WTC11 (cell line): ENCODE results near the gene SPATS2. TPM values are rescaled to one million over a fixed set of nuclear protein-coding genes. Genes with fewer than 3 reads are reported as not detected.

Experiments used
- ATAC-seq: fragments of 200-7000 bp; cut with Tn5 transposase; 2 replicates; pipeline ENCODE4 v1.10.0; 2021; ENCODE audit warnings: mild to moderate bottlenecking, moderate library complexity
- CTCF ChIA-PET: fragments of 300-600 bp; sonication (Branson Sonifier 250); formaldehyde crosslinking; loops from one replicate; lab custom pipeline; 2021; ENCODE audit warnings: antibody characterized with exemption; lab: Charles Lee
- POLR2A ChIA-PET: fragments of 350-600 bp; sonication (Branson Sonifier 250); formaldehyde crosslinking; loops from one replicate; lab custom pipeline; 2021; ENCODE audit warnings: antibody characterized with exemption; lab: Charles Lee
- DNase-seq: peaks from one replicate; pipeline ENCODE4 v3.0.0; 2021; ENCODE audit warnings: low spot score
- H3K27ac Mint-ChIP-seq: 2 replicates; pipeline ENCODE4 v1.8.0; 2021; ENCODE audit warnings: mixed read lengths
- H3K27me3 Mint-ChIP-seq: 2 replicates; pipeline ENCODE4 v1.8.0; 2021; ENCODE audit warnings: low read depth, mild to moderate bottlenecking, moderate library complexity, mixed read lengths
- H3K36me3 Mint-ChIP-seq: 2 replicates; pipeline ENCODE4 v1.8.0; 2021; ENCODE audit warnings: mixed read lengths
- H3K4me1 Mint-ChIP-seq: 2 replicates; pipeline ENCODE4 v1.8.0; 2022; ENCODE audit warnings: mixed read lengths
- H3K4me3 Mint-ChIP-seq: 2 replicates; pipeline ENCODE4 v1.8.0; 2021; ENCODE audit warnings: mild to moderate bottlenecking, moderate library complexity, mixed read lengths
- H3K9me3 Mint-ChIP-seq: 2 replicates; pipeline ENCODE4 v1.8.0; 2021; ENCODE audit warnings: mixed read lengths
- AFF4 ChIP-seq: sonication (generic); formaldehyde crosslinking; IDR thresholded peaks from 2 replicates; pipeline ENCODE4 v1.8.1; 2023; ENCODE audit warnings: mild to moderate bottlenecking, missing genetic modification reagents, borderline replicate concordance
- ATF1 ChIP-seq: sonication (generic); formaldehyde crosslinking; IDR thresholded peaks from 2 replicates; pipeline ENCODE4 v1.8.1; 2023; ENCODE audit warnings: mild to moderate bottlenecking, moderate library complexity, missing genetic modification reagents
- CBFB ChIP-seq: sonication (generic); formaldehyde crosslinking; IDR thresholded peaks from 2 replicates; pipeline ENCODE4 v1.8.1; 2022; ENCODE audit warnings: mild to moderate bottlenecking, low read depth, missing genetic modification reagents
- CREM ChIP-seq: sonication (generic); formaldehyde crosslinking; IDR thresholded peaks from 2 replicates; pipeline ENCODE4 v1.8.1; 2022; ENCODE audit warnings: mild to moderate bottlenecking, missing genetic modification reagents, moderate library complexity
- ESRRA ChIP-seq: sonication (generic); formaldehyde crosslinking; IDR thresholded peaks from 2 replicates; pipeline ENCODE4 v1.8.1; 2022; ENCODE audit warnings: mild to moderate bottlenecking, missing genetic modification reagents, borderline replicate concordance
- GABPB1 ChIP-seq: sonication (generic); formaldehyde crosslinking; IDR thresholded peaks from 2 replicates; pipeline ENCODE4 v1.8.1; 2023; ENCODE audit warnings: mild to moderate bottlenecking, missing genetic modification reagents
- NFE2L1 ChIP-seq: sonication (generic); formaldehyde crosslinking; IDR thresholded peaks from 2 replicates; pipeline ENCODE4 v1.8.1; 2023; ENCODE audit warnings: missing genetic modification reagents
- SMAD3 ChIP-seq: sonication (generic); formaldehyde crosslinking; IDR thresholded peaks from 2 replicates; pipeline ENCODE4 v1.8.0; 2022; ENCODE audit warnings: missing genetic modification reagents, mild to moderate bottlenecking, borderline replicate concordance
- TEAD4 ChIP-seq: sonication (generic); formaldehyde crosslinking; IDR thresholded peaks from 2 replicates; pipeline ENCODE4 v1.8.0; 2022; ENCODE audit warnings: mild to moderate bottlenecking, missing genetic modification reagents
- TP53 ChIP-seq: sonication (generic); formaldehyde crosslinking; IDR thresholded peaks from 2 replicates; pipeline ENCODE4 v1.8.1; 2023; ENCODE audit warnings: mild to moderate bottlenecking, missing genetic modification reagents
- ZNF219 ChIP-seq: sonication (generic); formaldehyde crosslinking; IDR thresholded peaks from 2 replicates; pipeline ENCODE4 v1.8.0; 2023; ENCODE audit warnings: missing genetic modification reagents, mild to moderate bottlenecking, borderline replicate concordance
- ZNF396 ChIP-seq: fragments of 250-450 bp; sonication (Bioruptor Pico); IDR thresholded peaks from 2 replicates; pipeline ENCODE4 v1.8.0; 2021; ENCODE audit warnings: mild to moderate bottlenecking, moderate library complexity, borderline replicate concordance
- ZNF423 ChIP-seq: fragments of 250-450 bp; sonication (Bioruptor Pico); IDR thresholded peaks from 2 replicates; pipeline ENCODE4 v2.1.2; 2022; ENCODE audit warnings: mild to moderate bottlenecking, moderate library complexity
- ZSCAN18 ChIP-seq: fragments of 250-450 bp; sonication (Bioruptor Pico); IDR thresholded peaks from 2 replicates; pipeline ENCODE4 v2.1.2; 2022; ENCODE audit warnings: mild to moderate bottlenecking, moderate library complexity
- total RNA-seq: library from RNA; stranded (reverse); gene quantifications from 3 replicates; pipeline ENCODE4 v1.2.3, GENCODE V29; 2021
- TF ChIP-seq, protein P1 (sequence below): sonication (generic); formaldehyde crosslinking; IDR thresholded peaks from 2 replicates; pipeline ENCODE4 v1.8.0; 2023; ENCODE audit warnings: mild to moderate bottlenecking, missing genetic modification reagents
- TF ChIP-seq, protein P2 (sequence below): fragments of 250-450 bp; sonication (Bioruptor Pico); IDR thresholded peaks from 2 replicates; pipeline ENCODE4 v1.9.0; 2021; ENCODE audit warnings: moderate library complexity, mild to moderate bottlenecking, inconsistent platforms, borderline replicate concordance
- TF ChIP-seq, protein P3 (sequence below): sonication (generic); formaldehyde crosslinking; IDR thresholded peaks from 2 replicates; pipeline ENCODE4 v1.8.0; 2023; ENCODE audit warnings: missing genetic modification reagents, mild to moderate bottlenecking, borderline replicate concordance
- TF ChIP-seq, protein P4 (sequence below): sonication (generic); formaldehyde crosslinking; IDR thresholded peaks from 2 replicates; pipeline ENCODE4 v1.8.1; 2022; ENCODE audit warnings: low read depth, missing genetic modification reagents, borderline replicate concordance
- TF ChIP-seq, protein P5 (sequence below): sonication (generic); formaldehyde crosslinking; IDR thresholded peaks from 2 replicates; pipeline ENCODE4 v1.8.1; 2023; ENCODE audit warnings: mild to moderate bottlenecking, missing genetic modification reagents
- TF ChIP-seq, protein P6 (sequence below): sonication (generic); formaldehyde crosslinking; IDR thresholded peaks from 2 replicates; pipeline ENCODE4 v1.8.1; 2023; ENCODE audit warnings: mild to moderate bottlenecking, missing genetic modification reagents, moderate library complexity

The SPATS2 gene
- total RNA-seq, 1 experiment from 2014 or later, result 25.9 TPM

DNA sequence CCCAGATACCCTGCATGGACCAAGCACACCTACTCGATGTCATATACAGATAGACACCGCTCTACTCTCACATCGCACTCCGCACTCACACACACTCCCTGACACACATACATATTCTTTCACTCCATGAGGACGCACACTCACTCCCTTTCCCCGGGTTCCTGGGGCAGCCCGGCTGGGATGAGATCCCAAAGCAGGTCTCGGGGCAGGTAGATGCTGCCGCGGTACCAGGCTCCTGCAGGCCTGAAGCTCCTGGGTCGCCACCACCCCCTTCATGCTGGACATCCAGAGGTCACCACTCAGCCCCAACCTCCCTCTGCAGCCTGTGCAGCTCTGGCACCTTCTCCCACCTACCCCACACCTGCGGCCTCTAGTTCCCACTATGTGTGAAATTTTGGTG lies 32.6 kb upstream of the SPATS2 start:
- ATAC-seq (no peak), DNase-seq (no peak)
- Mint-ChIP-seq H3K27ac (no peak overlapping the region), H3K27me3 (peaks cover 83% of the 10 kb centered on the region), H3K4me3 (no peak overlapping the region), H3K4me1 (peaks cover 45% of the 10 kb centered on the region), H3K36me3 (peaks cover 8% of the 10 kb centered on the region; the same call in 1 of the 2 replicates)
- CTCF ChIA-PET, result interaction anchor here (4.0 to 6.4 kb wide), 5 partner anchors 8 to 45 kb away, joined by 25 to 234 read pairs (median 111); partner anchors contain the start of genes DNAJC22, PRPH and TROAP
- TF ChIP-seq, protein P1, sequence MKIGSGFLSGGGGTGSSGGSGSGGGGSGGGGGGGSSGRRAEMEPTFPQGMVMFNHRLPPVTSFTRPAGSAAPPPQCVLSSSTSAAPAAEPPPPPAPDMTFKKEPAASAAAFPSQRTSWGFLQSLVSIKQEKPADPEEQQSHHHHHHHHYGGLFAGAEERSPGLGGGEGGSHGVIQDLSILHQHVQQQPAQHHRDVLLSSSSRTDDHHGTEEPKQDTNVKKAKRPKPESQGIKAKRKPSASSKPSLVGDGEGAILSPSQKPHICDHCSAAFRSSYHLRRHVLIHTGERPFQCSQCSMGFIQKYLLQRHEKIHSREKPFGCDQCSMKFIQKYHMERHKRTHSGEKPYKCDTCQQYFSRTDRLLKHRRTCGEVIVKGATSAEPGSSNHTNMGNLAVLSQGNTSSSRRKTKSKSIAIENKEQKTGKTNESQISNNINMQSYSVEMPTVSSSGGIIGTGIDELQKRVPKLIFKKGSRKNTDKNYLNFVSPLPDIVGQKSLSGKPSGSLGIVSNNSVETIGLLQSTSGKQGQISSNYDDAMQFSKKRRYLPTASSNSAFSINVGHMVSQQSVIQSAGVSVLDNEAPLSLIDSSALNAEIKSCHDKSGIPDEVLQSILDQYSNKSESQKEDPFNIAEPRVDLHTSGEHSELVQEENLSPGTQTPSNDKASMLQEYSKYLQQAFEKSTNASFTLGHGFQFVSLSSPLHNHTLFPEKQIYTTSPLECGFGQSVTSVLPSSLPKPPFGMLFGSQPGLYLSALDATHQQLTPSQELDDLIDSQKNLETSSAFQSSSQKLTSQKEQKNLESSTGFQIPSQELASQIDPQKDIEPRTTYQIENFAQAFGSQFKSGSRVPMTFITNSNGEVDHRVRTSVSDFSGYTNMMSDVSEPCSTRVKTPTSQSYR, result no peak
- TF ChIP-seq AFF4 (no peak), TEAD4 (CRISPR knock-in tag) (no peak), ZNF396 (CRISPR knock-in tag) (no peak), TP53 (CRISPR knock-in tag) (no peak), ZNF423 (no peak), ATF1 (CRISPR knock-in tag) (no peak), CREM (CRISPR knock-in tag) (no peak), ZNF219 (no peak), NFE2L1 (CRISPR knock-in tag) (no peak), ZSCAN18 (no peak), CBFB (CRISPR knock-in tag) (no peak), SMAD3 (no peak), ESRRA (CRISPR knock-in tag) (no peak), GABPB1 (CRISPR knock-in tag) (no peak)
- TF ChIP-seq, protein P2, sequence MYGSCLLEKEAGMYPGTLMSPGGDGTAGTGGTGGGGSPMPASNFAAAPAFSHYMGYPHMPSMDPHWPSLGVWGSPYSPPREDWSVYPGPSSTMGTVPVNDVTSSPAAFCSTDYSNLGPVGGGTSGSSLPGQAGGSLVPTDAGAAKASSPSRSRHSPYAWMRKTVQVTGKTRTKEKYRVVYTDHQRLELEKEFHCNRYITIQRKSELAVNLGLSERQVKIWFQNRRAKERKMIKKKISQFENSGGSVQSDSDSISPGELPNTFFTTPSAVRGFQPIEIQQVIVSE (CRISPR knock-in tag), result no peak
- TF ChIP-seq, protein P3, sequence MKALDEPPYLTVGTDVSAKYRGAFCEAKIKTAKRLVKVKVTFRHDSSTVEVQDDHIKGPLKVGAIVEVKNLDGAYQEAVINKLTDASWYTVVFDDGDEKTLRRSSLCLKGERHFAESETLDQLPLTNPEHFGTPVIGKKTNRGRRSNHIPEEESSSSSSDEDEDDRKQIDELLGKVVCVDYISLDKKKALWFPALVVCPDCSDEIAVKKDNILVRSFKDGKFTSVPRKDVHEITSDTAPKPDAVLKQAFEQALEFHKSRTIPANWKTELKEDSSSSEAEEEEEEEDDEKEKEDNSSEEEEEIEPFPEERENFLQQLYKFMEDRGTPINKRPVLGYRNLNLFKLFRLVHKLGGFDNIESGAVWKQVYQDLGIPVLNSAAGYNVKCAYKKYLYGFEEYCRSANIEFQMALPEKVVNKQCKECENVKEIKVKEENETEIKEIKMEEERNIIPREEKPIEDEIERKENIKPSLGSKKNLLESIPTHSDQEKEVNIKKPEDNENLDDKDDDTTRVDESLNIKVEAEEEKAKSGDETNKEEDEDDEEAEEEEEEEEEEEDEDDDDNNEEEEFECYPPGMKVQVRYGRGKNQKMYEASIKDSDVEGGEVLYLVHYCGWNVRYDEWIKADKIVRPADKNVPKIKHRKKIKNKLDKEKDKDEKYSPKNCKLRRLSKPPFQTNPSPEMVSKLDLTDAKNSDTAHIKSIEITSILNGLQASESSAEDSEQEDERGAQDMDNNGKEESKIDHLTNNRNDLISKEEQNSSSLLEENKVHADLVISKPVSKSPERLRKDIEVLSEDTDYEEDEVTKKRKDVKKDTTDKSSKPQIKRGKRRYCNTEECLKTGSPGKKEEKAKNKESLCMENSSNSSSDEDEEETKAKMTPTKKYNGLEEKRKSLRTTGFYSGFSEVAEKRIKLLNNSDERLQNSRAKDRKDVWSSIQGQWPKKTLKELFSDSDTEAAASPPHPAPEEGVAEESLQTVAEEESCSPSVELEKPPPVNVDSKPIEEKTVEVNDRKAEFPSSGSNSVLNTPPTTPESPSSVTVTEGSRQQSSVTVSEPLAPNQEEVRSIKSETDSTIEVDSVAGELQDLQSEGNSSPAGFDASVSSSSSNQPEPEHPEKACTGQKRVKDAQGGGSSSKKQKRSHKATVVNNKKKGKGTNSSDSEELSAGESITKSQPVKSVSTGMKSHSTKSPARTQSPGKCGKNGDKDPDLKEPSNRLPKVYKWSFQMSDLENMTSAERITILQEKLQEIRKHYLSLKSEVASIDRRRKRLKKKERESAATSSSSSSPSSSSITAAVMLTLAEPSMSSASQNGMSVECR (CRISPR knock-in tag), result no peak
- TF ChIP-seq, protein P4, sequence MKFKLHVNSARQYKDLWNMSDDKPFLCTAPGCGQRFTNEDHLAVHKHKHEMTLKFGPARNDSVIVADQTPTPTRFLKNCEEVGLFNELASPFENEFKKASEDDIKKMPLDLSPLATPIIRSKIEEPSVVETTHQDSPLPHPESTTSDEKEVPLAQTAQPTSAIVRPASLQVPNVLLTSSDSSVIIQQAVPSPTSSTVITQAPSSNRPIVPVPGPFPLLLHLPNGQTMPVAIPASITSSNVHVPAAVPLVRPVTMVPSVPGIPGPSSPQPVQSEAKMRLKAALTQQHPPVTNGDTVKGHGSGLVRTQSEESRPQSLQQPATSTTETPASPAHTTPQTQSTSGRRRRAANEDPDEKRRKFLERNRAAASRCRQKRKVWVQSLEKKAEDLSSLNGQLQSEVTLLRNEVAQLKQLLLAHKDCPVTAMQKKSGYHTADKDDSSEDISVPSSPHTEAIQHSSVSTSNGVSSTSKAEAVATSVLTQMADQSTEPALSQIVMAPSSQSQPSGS (CRISPR knock-in tag), result no peak
- TF ChIP-seq, protein P5, sequence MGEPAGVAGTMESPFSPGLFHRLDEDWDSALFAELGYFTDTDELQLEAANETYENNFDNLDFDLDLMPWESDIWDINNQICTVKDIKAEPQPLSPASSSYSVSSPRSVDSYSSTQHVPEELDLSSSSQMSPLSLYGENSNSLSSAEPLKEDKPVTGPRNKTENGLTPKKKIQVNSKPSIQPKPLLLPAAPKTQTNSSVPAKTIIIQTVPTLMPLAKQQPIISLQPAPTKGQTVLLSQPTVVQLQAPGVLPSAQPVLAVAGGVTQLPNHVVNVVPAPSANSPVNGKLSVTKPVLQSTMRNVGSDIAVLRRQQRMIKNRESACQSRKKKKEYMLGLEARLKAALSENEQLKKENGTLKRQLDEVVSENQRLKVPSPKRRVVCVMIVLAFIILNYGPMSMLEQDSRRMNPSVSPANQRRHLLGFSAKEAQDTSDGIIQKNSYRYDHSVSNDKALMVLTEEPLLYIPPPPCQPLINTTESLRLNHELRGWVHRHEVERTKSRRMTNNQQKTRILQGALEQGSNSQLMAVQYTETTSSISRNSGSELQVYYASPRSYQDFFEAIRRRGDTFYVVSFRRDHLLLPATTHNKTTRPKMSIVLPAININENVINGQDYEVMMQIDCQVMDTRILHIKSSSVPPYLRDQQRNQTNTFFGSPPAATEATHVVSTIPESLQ, result no peak
- TF ChIP-seq, protein P6, sequence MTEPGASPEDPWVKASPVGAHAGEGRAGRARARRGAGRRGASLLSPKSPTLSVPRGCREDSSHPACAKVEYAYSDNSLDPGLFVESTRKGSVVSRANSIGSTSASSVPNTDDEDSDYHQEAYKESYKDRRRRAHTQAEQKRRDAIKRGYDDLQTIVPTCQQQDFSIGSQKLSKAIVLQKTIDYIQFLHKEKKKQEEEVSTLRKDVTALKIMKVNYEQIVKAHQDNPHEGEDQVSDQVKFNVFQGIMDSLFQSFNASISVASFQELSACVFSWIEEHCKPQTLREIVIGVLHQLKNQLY (CRISPR knock-in tag), result no peak
- TF ChIP-seq, all 79 proteins: peak for 0
- POLR2A ChIA-PET, result interaction anchor here (1.4 kb wide), 1 partner anchor 12 kb away, joined by 3 read pairs; the partner anchor contains the start of gene TROAP
- H3K9me3 Mint-ChIP-seq, result no peaks in the 10 kb centered on the region
